GM18868 (cell line): ENCODE data around the gene IGFBPL1.
A peak's percentile ranks its signal among the peaks of the same experiment; 100 is the strongest.
"Not testable (repeated sequence)": the region's sequence is repeated elsewhere in the genome, so short reads cannot be mapped to it uniquely, and the experiment has no call there.

Experiments used
- ATAC-seq: cut with Tn5 transposase; IDR thresholded peaks from one replicate; pipeline ENCODE4 v1.9.1; 2021; ENCODE audit warnings: mild to moderate bottlenecking, moderate library complexity; ENCODE audit not compliant: unreplicated experiment

The IGFBPL1 gene

GRCh38 chr9:38401994-38402393, 22.3 kb downstream of the IGFBPL1 start:
- ATAC-seq, result no peak

GRCh38 chr9:38399191-38399590, 25.1 kb downstream of the IGFBPL1 start:
- ATAC-seq, result not testable (repeated sequence)

GRCh38 chr9:38396371-38396671, 27.9 kb downstream of the IGFBPL1 start:
- ATAC-seq, result no peak

GRCh38 chr9:38395653-38396370, 28.4 kb downstream of the IGFBPL1 start:
- no peak for ATAC-seq

GRCh38 chr9:38394416-38394815, 29.8 kb downstream of the IGFBPL1 start:
- ATAC-seq, result no peak

- ATAC-seq, result no peak
Measured at GRCh38 chr9:38393128-38393796, 31.0 kb downstream of the IGFBPL1 start.

- peak; percentile 97 for ATAC-seq
Measured at GRCh38 chr9:38392235-38393127, 31.8 kb downstream of the IGFBPL1 start, which contains the start of gene ALDH1B1. ALDH1B1 (plus strand) TSS chr9:38392702; CDS start chr9:38395749, 3,047 bp downstream.

- ATAC-seq, result no peak
Measured at GRCh38 chr9:38391278-38392118, 32.8 kb downstream of the IGFBPL1 start.

- ATAC-seq, result no peak
Measured at GRCh38 chr9:38390851-38391250, 33.4 kb downstream of the IGFBPL1 start.

- ATAC-seq, result no peak
Measured at GRCh38 chr9:38390442-38390841, 33.8 kb downstream of the IGFBPL1 start.

GRCh38 chr9:38389313-38389712, 34.9 kb downstream of the IGFBPL1 start:
- ATAC-seq, result no peak

GRCh38 chr9:38388283-38389223, 35.7 kb downstream of the IGFBPL1 start:
- ATAC-seq, result no peak

- ATAC-seq, result no peak
Measured at GRCh38 chr9:38387751-38388150, 36.5 kb downstream of the IGFBPL1 start.

- no peak for ATAC-seq
Measured at GRCh38 chr9:38387066-38387465, 37.2 kb downstream of the IGFBPL1 start.

- ATAC-seq, result no peak
Measured at GRCh38 chr9:38386319-38386895, 37.8 kb downstream of the IGFBPL1 start.

GRCh38 chr9:38385896-38386295, 38.4 kb downstream of the IGFBPL1 start:
- no peak for ATAC-seq

- ATAC-seq, result no peak
Measured at GRCh38 chr9:38384990-38385848, 39.0 kb downstream of the IGFBPL1 start.

GRCh38 chr9:38382141-38382540, 42.1 kb downstream of the IGFBPL1 start:
- no peak for ATAC-seq
